HepG2 (cell line): ENCODE results near the gene ZNF853. TPM values are rescaled to one million over a fixed set of nuclear protein-coding genes. Genes with fewer than 3 reads are reported as not detected.

Experiments
- HNF4G ChIP-seq, 2 experiments: sonication (generic) in 1 of 2; formaldehyde crosslinking in 1 of 2; IDR thresholded peaks; 2 replicates each; pipeline versions ENCODE4 v1.4.0 to v1.6.1; 2011 to 2020; ENCODE audit warnings: borderline replicate concordance in 2 of 2, low read depth in 2 of 2, mild to moderate bottlenecking in 2 of 2, low read length in 1 of 2, missing genetic modification reagents in 1 of 2, moderate library complexity in 1 of 2
- MAFK ChIP-seq, 2 experiments: IDR thresholded peaks in 1 of 2; conservative IDR thresholded peaks in 1 of 2; 2 replicates each; pipeline ENCODE4 v1.6.1; 2011; ENCODE audit warnings: improper control_type of control experiment in 2 of 2, low read length in 2 of 2
- MEIS2 ChIP-seq: sonication (generic); formaldehyde crosslinking; IDR thresholded peaks from 2 replicates; pipeline ENCODE4 v1.9.0; 2021; ENCODE audit warnings: mild to moderate bottlenecking, missing genetic modification reagents
- PTBP1 ChIP-seq: fragments of 200-400 bp; formaldehyde crosslinking; IDR thresholded peaks from 2 replicates; pipeline ENCODE4 v1.6.1; 2018; ENCODE audit warnings: low read length, low read depth; ENCODE audit not compliant: poor library complexity, severe bottlenecking
- RAD51 ChIP-seq: fragments of 450-650 bp; IDR thresholded peaks from 2 replicates; pipeline ENCODE4 v1.6.1; 2016; ENCODE audit warnings: borderline replicate concordance
- RERE ChIP-seq: IDR thresholded peaks from 2 replicates; pipeline ENCODE4 v1.6.1; 2016; ENCODE audit warnings: low read depth, missing genetic modification reagents, missing compliant biosample characterization
- ZNF12 ChIP-seq: sonication (generic); formaldehyde crosslinking; IDR thresholded peaks from 2 replicates; pipeline ENCODE4 v1.5.0; 2020; ENCODE audit warnings: missing genetic modification reagents
- ZNF704 ChIP-seq: sonication (generic); formaldehyde crosslinking; IDR thresholded peaks from 2 replicates; pipeline ENCODE4 v1.8.1; 2023; ENCODE audit warnings: mild to moderate bottlenecking, inconsistent platforms, moderate library complexity, missing genetic modification reagents, borderline replicate concordance
- ZNF747 ChIP-seq: sonication (generic); formaldehyde crosslinking; IDR thresholded peaks from 2 replicates; pipeline ENCODE4 v1.8.1; 2023; ENCODE audit warnings: missing genetic modification reagents, mild to moderate bottlenecking, borderline replicate concordance
- ZNF782 ChIP-seq: sonication (generic); formaldehyde crosslinking; IDR thresholded peaks from 2 replicates; pipeline ENCODE4 v1.4.0; 2020; ENCODE audit warnings: missing genetic modification reagents, mild to moderate bottlenecking, borderline replicate concordance
- ZSCAN30 ChIP-seq: sonication (generic); formaldehyde crosslinking; IDR thresholded peaks from 2 replicates; pipeline ENCODE4 v1.5.0; 2020; ENCODE audit warnings: mild to moderate bottlenecking, missing genetic modification reagents
- polyA plus RNA-seq, 8 experiments: library from polyadenylated mRNA; depleted of rRNA in 3 of 8; stranded (reverse) in 7 of 8; unstranded in 1 of 8; fragments of >200 nt; fragmentation: Illumina TruSeq in 4 of 8; extraction: Trizol in 4 of 8; gene quantifications; 2 replicates each; pipeline versions ENCODE4 v1.2.1 to v1.2.3, GENCODE V29; 2011 to 2016; ENCODE audit warnings: low read depth in 4 of 8, missing spikeins in 1 of 8, mixed read lengths in 1 of 8; ENCODE audit not compliant: insufficient read depth in 1 of 8
- total RNA-seq, 5 experiments: library from RNA; depleted of rRNA; stranded (reverse); fragments of >200 nt; fragmentation: Illumina TruSeq; extraction: Trizol; gene quantifications; 2 replicates each; pipeline ENCODE4 v1.2.3, GENCODE V29; 2016; ENCODE audit warnings: low read depth in 1 of 5
- TF ChIP-seq, protein P1 (sequence below): sonication (generic); formaldehyde crosslinking; IDR thresholded peaks from 2 replicates; pipeline ENCODE4 v1.4.0; 2020; ENCODE audit warnings: missing genetic modification reagents; ENCODE audit errors: not compliant biosample characterization
- TF ChIP-seq, protein P2 (sequence below): sonication (generic); formaldehyde crosslinking; IDR thresholded peaks from 2 replicates; pipeline ENCODE4 v1.5.1; 2020; ENCODE audit warnings: mild to moderate bottlenecking, missing genetic modification reagents, moderate library complexity
- TF ChIP-seq, protein P3 (sequence below): sonication (generic); formaldehyde crosslinking; IDR thresholded peaks from 2 replicates; pipeline ENCODE4 v1.4.0; 2020; ENCODE audit warnings: missing genetic modification reagents, borderline replicate concordance

Gene ZNF853
- total and polyA plus RNA-seq, 2 of the 13 experiments (the other 11 are each of a cell fraction or from before 2014, with no cell fraction given), result 2.1 to 6.2 TPM

DNA sequence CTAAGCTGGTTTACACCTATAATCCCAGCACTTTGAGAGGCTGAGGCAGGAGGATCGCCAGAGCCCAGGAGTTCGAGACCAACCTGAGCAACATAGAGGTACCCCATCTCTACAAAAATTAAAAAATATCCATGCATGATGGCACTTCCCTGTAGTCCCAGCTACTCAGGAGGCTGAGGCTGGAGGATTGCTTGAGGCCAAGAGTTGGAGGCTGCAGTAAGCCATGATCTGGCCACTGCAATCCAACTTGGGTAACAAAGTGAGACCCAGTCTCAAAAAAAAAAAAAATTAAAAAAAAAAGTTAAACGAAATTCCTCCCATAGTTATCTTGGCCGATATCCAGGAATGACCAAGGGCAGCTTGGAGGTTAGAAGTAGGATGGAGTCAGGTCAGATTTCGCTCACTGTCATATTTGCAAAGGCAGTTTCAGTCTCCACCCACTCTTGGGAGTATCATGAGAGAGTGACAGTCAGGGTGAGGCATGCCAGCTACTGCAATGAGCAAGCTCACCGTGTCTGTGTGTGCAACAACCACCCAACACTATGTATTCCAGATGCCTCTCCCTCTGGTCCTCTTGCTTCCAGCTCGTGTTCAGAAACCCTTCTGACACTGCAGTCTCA, 44.1 kb upstream of the ZNF853 start (continued):
- TF ChIP-seq ZNF704 (no peak), PTBP1 (no peak), ZNF747 (CRISPR knock-in tag) (no peak), HNF4G (IDR thresholded peaks at IDR 0.05; ENCODE audit: borderline replicate concordance, low read depth, low read length) (no peak), HNF4G (CRISPR knock-in tag; IDR thresholded peaks at IDR 0.05; ENCODE audit: borderline replicate concordance, low read depth) (no peak), RERE (no peak), MAFK (conservative IDR thresholded peaks at IDR 0.05 in 1 of 2, IDR thresholded peaks at IDR 0.05 in 1 of 2; ENCODE audit: low read length in 2 of 2) (no peak), ZNF782 (CRISPR knock-in tag) (no peak), ZSCAN30 (CRISPR knock-in tag) (no peak), RAD51 (no peak), MEIS2 (0 out of 2 replicates have a peak, but pooled peaks have one; percentile 31), ZNF12 (peak; percentile 99)
- TF ChIP-seq, protein P1, sequence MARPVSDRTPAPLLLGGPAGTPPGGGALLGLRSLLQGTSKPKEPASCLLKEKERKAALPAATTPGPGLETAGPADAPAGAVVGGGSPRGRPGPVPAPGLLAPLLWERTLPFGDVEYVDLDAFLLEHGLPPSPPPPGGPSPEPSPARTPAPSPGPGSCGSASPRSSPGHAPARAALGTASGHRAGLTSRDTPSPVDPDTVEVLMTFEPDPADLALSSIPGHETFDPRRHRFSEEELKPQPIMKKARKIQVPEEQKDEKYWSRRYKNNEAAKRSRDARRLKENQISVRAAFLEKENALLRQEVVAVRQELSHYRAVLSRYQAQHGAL (CRISPR knock-in tag), result no peak
- TF ChIP-seq, protein P2, sequence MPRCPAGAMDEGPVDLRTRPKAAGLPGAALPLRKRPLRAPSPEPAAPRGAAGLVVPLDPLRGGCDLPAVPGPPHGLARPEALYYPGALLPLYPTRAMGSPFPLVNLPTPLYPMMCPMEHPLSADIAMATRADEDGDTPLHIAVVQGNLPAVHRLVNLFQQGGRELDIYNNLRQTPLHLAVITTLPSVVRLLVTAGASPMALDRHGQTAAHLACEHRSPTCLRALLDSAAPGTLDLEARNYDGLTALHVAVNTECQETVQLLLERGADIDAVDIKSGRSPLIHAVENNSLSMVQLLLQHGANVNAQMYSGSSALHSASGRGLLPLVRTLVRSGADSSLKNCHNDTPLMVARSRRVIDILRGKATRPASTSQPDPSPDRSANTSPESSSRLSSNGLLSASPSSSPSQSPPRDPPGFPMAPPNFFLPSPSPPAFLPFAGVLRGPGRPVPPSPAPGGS (CRISPR knock-in tag), result no peak
- TF ChIP-seq, protein P3, sequence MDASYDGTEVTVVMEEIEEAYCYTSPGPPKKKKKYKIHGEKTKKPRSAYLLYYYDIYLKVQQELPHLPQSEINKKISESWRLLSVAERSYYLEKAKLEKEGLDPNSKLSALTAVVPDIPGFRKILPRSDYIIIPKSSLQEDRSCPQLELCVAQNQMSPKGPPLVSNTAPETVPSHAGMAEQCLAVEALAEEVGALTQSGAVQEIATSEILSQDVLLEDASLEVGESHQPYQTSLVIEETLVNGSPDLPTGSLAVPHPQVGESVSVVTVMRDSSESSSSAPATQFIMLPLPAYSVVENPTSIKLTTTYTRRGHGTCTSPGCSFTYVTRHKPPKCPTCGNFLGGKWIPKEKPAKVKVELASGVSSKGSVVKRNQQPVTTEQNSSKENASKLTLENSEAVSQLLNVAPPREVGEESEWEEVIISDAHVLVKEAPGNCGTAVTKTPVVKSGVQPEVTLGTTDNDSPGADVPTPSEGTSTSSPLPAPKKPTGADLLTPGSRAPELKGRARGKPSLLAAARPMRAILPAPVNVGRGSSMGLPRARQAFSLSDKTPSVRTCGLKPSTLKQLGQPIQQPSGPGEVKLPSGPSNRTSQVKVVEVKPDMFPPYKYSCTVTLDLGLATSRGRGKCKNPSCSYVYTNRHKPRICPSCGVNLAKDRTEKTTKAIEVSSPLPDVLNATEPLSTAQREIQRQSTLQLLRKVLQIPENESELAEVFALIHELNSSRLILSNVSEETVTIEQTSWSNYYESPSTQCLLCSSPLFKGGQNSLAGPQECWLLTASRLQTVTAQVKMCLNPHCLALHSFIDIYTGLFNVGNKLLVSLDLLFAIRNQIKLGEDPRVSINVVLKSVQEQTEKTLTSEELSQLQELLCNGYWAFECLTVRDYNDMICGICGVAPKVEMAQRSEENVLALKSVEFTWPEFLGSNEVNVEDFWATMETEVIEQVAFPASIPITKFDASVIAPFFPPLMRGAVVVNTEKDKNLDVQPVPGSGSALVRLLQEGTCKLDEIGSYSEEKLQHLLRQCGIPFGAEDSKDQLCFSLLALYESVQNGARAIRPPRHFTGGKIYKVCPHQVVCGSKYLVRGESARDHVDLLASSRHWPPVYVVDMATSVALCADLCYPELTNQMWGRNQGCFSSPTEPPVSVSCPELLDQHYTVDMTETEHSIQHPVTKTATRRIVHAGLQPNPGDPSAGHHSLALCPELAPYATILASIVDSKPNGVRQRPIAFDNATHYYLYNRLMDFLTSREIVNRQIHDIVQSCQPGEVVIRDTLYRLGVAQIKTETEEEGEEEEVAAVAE (CRISPR knock-in tag), result no peak
